Measurements from ENCODE around the gene ILK. TPM values are rescaled to one million over a fixed set of nuclear protein-coding genes. Genes with fewer than 3 reads are reported as not detected.

ILK gene
- total and polyA plus RNA-seq, 2 donors (not counting 1 experiment from before 2014, with no cell fraction given) = 176 to 420 TPM

- H3K27me3 ChIP-seq (ENCODE audit: control insufficient read depth, insufficient read depth, low read length) = peaks cover 20% of the 10 kb centered on the region
- H3K4me2 ChIP-seq (ENCODE audit: extremely low read depth, insufficient read depth, low read length) = no peak overlapping the region
- TF ChIP-seq CTCF (conservative IDR thresholded peaks at IDR 0.05 in 1 of 2, IDR thresholded peaks at IDR 0.05 in 1 of 2; ENCODE audit: low read depth in 1 of 2, low read length in 2 of 2) (no peak), EZH2 (IDR thresholded peaks at IDR 0.05; ENCODE audit: low read length, missing control alignments) (no peak)
- no peaks in the 10 kb centered on the region for H3K36me3 ChIP-seq (ENCODE audit: control insufficient read depth, insufficient read depth, low read length)
- H3K4me3 ChIP-seq (replicated peaks in 1 of 4; ENCODE audit: control extremely low read depth in 1 of 4, insufficient read depth in 1 of 4, low read depth in 3 of 4, low read length in 4 of 4) = no peak overlapping the region
- H3K79me2 ChIP-seq (ENCODE audit: control insufficient read depth, insufficient read depth, low read length) = no peaks in the 10 kb centered on the region
- no peak overlapping the region for H2AFZ ChIP-seq (ENCODE audit: low read length)
- H4K20me1 ChIP-seq (ENCODE audit: control insufficient read depth, extremely low read depth, insufficient read depth, low read length) = no peaks in the 10 kb centered on the region
- H3K9ac ChIP-seq (ENCODE audit: insufficient read depth, low read length) = no peak overlapping the region
- peaks cover 18% of the 10 kb centered on the region for H3K4me1 ChIP-seq (ENCODE audit: control insufficient read depth, extremely low read depth, insufficient read depth, low read length)
- H3K27ac ChIP-seq (ENCODE audit: insufficient read depth, low read length) = no peak overlapping the region
- DNase-seq (ENCODE audit: low read depth in 2 of 2) = no peak
- H3K9me3 ChIP-seq (ENCODE audit: control insufficient read depth, insufficient read depth, low read depth, low read length) = no peaks in the 10 kb centered on the region
Measured at GRCh38 chr11:6648501-6648900, 44.9 kb downstream of the ILK start.

GRCh38 chr11:6650104-6650503 is 46.5 kb downstream of the ILK start:
- Histone ChIP-seq H4K20me1 (ENCODE audit: control insufficient read depth, extremely low read depth, insufficient read depth, low read length) (no peaks in the 10 kb centered on the region), H3K9ac (ENCODE audit: insufficient read depth, low read length) (no peak overlapping the region), H3K4me3 (replicated peaks in 1 of 4; ENCODE audit: control extremely low read depth in 1 of 4, insufficient read depth in 1 of 4, low read depth in 3 of 4, low read length in 4 of 4) (no peak overlapping the region), H2AFZ (ENCODE audit: low read length) (no peak overlapping the region), H3K9me3 (ENCODE audit: control insufficient read depth, insufficient read depth, low read depth, low read length) (no peaks in the 10 kb centered on the region), H3K4me2 (ENCODE audit: extremely low read depth, insufficient read depth, low read length) (no peak overlapping the region), H3K27me3 (ENCODE audit: control insufficient read depth, insufficient read depth, low read length) (peaks cover 31% of the 10 kb centered on the region), H3K4me1 (ENCODE audit: control insufficient read depth, extremely low read depth, insufficient read depth, low read length) (peaks cover 18% of the 10 kb centered on the region), H3K36me3 (ENCODE audit: control insufficient read depth, insufficient read depth, low read length) (no peaks in the 10 kb centered on the region), H3K79me2 (ENCODE audit: control insufficient read depth, insufficient read depth, low read length) (no peaks in the 10 kb centered on the region), H3K27ac (ENCODE audit: insufficient read depth, low read length) (no peak overlapping the region)
- no peak for DNase-seq (ENCODE audit: low read depth in 2 of 2)
- TF ChIP-seq CTCF (conservative IDR thresholded peaks at IDR 0.05 in 1 of 2, IDR thresholded peaks at IDR 0.05 in 1 of 2; ENCODE audit: low read depth in 1 of 2, low read length in 2 of 2) (no peak), EZH2 (IDR thresholded peaks at IDR 0.05; ENCODE audit: low read length, missing control alignments) (no peak)

DNA sequence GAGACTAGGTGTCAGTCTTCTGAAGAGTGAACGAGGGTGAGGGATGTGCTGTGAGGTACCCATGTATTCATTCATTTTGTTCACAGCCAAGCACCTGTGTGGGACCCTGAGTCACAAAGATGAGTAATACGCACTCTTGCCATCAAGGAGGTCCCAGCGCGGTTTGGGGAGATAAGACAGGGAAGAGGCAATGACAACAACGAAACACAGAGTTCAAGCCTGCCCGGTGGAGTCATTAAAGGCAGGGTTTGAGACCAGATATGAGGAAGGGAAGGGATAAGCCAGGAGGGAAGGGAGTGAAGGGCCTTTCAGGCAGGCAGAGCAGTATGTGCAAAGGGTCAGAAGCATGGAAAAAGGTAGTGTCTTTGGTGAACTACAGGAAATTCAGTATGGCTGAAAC is 47.4 kb downstream of the ILK start:
- Histone ChIP-seq H3K36me3 (ENCODE audit: control insufficient read depth, insufficient read depth, low read length) (no peaks in the 10 kb centered on the region), H3K9ac (ENCODE audit: insufficient read depth, low read length) (no peak overlapping the region), H3K79me2 (ENCODE audit: control insufficient read depth, insufficient read depth, low read length) (no peaks in the 10 kb centered on the region), H2AFZ (ENCODE audit: low read length) (no peak overlapping the region), H3K27me3 (ENCODE audit: control insufficient read depth, insufficient read depth, low read length) (peaks cover 31% of the 10 kb centered on the region), H4K20me1 (ENCODE audit: control insufficient read depth, extremely low read depth, insufficient read depth, low read length) (no peaks in the 10 kb centered on the region), H3K4me2 (ENCODE audit: extremely low read depth, insufficient read depth, low read length) (no peak overlapping the region), H3K4me3 (replicated peaks in 1 of 4; ENCODE audit: control extremely low read depth in 1 of 4, insufficient read depth in 1 of 4, low read depth in 3 of 4, low read length in 4 of 4) (no peak overlapping the region), H3K27ac (ENCODE audit: insufficient read depth, low read length) (no peak overlapping the region), H3K9me3 (ENCODE audit: control insufficient read depth, insufficient read depth, low read depth, low read length) (no peaks in the 10 kb centered on the region), H3K4me1 (ENCODE audit: control insufficient read depth, extremely low read depth, insufficient read depth, low read length) (peaks cover 12% of the 10 kb centered on the region)
- TF ChIP-seq CTCF (conservative IDR thresholded peaks at IDR 0.05 in 1 of 2, IDR thresholded peaks at IDR 0.05 in 1 of 2; ENCODE audit: low read depth in 1 of 2, low read length in 2 of 2) (no peak), EZH2 (IDR thresholded peaks at IDR 0.05; ENCODE audit: low read length, missing control alignments) (no peak)
- peak in 1 of 2 donors; percentile 58 for DNase-seq (ENCODE audit: low read depth in 2 of 2)
